H4 (cell line): ENCODE measurements around the gene SCAANT1. TPM values are rescaled to one million over a fixed set of nuclear protein-coding genes. Genes with fewer than 3 reads are reported as not detected.
A peak's percentile ranks its signal among the peaks of the same experiment; 100 is the strongest.

Source experiments
- DNase-seq: peaks from one replicate; pipeline ENCODE4 v3.0.0-alpha.2; 2015; ENCODE audit warnings: low spot score
- total RNA-seq: library from RNA; depleted of rRNA; stranded (reverse); fragments of >200 nt; shearing (Covaris generic); gene quantifications from 2 replicates; pipeline ENCODE4 v1.2.3, GENCODE V29; 2014; rRNA removed

The SCAANT1 gene
- total RNA-seq, 1 experiment from 2014 or later = not detected

DNA sequence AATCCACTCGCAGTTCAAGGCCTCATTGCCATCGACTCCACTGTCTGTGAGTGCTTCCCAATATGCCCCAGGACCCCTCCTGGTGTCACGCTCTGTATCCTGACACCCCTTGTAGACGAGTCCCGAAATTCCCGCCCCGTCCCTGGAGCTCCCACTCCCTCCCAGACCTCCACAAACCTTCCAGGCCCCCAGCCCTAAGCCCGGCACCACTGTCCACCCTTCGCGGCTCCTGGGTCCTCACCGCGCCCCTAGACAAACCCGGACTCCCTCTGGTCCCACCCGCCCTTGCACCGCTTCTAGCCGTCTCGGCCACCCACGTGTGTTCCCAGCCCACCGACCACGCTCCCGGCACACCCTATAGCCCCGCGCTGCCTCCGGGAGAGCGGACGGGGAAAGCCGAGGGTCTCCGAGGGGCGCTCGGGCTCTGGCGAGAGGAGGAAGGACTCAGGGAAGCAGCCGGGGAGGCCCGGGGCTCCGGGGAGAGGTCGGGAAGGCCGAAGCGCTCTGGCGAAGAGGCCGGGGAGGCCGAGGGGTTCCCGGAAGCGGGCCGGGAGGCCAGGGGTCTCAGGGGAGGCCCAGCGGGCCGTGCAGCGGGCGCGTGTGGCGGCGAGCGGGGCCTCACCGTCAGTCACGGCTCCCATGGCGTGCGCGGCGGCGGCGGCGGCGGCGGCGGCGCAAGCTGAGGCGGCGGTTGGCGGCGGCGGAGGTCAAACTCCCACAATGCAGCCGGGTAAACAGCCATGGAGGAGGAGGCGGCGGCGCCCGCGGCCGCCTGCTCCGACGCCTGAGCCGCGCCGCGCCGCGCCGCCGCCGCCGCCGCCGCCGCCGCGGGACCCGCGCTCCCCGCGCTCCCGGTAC lies 48.8 kb downstream of the SCAANT1 start, which contains the start of the genes ATXN7 and THOC7:
Gene ATXN7 (plus strand): TSS at position 718 of the 858 bp plus-strand sequence. CDS start 48,732 bp downstream, outside the sequence.
Gene THOC7 (minus strand): TSS at position 656 of the 858 bp plus-strand sequence. CDS start 15 bp downstream, at position 641.
- peak; percentile 15 for DNase-seq

DNA sequence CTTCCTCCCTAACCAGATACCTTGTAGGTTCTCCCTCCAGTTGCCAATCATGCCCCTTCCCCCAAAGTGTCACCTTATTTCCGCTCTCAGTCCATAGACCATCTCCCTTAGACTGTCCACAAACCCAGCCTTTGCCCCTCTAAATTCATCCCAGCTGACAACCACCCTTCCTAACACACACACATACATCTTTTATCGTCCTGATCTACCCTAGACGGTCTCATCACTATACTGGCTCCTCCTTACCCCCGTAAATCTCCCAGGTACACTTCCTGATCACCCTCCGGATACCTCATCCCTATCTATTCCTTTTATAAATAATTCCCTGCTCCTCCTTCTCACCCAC lies 49.4 kb downstream of the SCAANT1 start:
- no peak for DNase-seq

Other genes starting within 250 kb of the SCAANT1 start
- not detected in 2 replicates for gene C3orf49, start 93.1 kb downstream of the SCAANT1 start, total RNA-seq
- 80.1 and 81.8 TPM in 2 replicates for gene THOC7, start 48.6 kb downstream of the SCAANT1 start, total RNA-seq
- gene ATXN7, start 48.5 kb downstream of the SCAANT1 start, total RNA-seq = 3.7 and 4.0 TPM in 2 replicates
- 102 and 104 TPM in 2 replicates for gene PSMD6, start 111.1 kb upstream of the SCAANT1 start, total RNA-seq